Measurements from ENCODE around the gene ZNF334.

ZNF334 gene

GRCh38 chr20:46491354-46491753 lies 22.0 kb downstream of the ZNF334 start:
- H3K4me3 ChIP-seq (ENCODE audit: low read depth in 1 of 5, low read length in 5 of 5): no peak overlapping the region
- no peak overlapping the region for H3K27ac ChIP-seq (ENCODE audit: low read depth, low read length)
- no peaks in the 10 kb centered on the region for H3K4me1 ChIP-seq (ENCODE audit: control insufficient read depth in 5 of 5, insufficient read depth in 5 of 5, low read length in 5 of 5)
- no peak overlapping the region for H3K9ac ChIP-seq (ENCODE audit: low read length in 5 of 5)
- peaks cover 0 to 6% (median 0%) of the 10 kb centered on the region in 5 donors for H3K9me3 ChIP-seq (ENCODE audit: control insufficient read depth in 5 of 5, low read length in 5 of 5)
- H3K36me3 ChIP-seq (ENCODE audit: control insufficient read depth in 5 of 5, insufficient read depth in 5 of 5, low read length in 5 of 5): no peaks in the 10 kb centered on the region
- peaks cover 0 to 7% (median 0%) of the 10 kb centered on the region in 5 donors for H3K27me3 ChIP-seq (ENCODE audit: control insufficient read depth in 5 of 5, insufficient read depth in 4 of 5, low read length in 5 of 5)

DNA sequence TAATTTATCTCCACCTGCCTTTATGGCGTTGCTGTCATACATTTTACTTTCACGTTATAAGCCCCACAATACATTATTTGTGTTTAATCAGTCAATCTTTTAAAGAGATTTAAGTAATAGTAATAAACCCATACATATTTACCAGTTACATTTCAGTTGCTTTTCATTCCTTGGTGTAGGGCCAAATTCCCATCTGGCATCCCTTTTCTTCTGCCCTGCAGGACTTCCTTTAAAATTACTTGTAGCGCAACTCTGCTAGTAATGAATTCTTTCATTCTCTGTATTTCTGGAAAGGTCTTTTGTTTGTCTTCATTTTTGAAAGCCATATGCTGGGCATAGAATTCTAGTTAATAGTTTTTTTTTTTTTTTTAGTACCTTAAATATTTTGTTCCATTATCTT lies 24.9 kb downstream of the ZNF334 start:
- no peak overlapping the region for H3K27ac ChIP-seq (ENCODE audit: low read depth, low read length)
- no peaks in the 10 kb centered on the region for H3K4me1 ChIP-seq (ENCODE audit: control insufficient read depth in 5 of 5, insufficient read depth in 5 of 5, low read length in 5 of 5)
- no peak overlapping the region for H3K9ac ChIP-seq (ENCODE audit: low read length in 5 of 5)
- H3K4me3 ChIP-seq (ENCODE audit: low read depth in 1 of 5, low read length in 5 of 5): no peak overlapping the region
- H3K36me3 ChIP-seq (ENCODE audit: control insufficient read depth in 5 of 5, insufficient read depth in 5 of 5, low read length in 5 of 5): no peaks in the 10 kb centered on the region
- peaks cover 0 to 7% (median 6%) of the 10 kb centered on the region in 5 donors for H3K27me3 ChIP-seq (ENCODE audit: control insufficient read depth in 5 of 5, insufficient read depth in 4 of 5, low read length in 5 of 5)
- no peaks in the 10 kb centered on the region for H3K9me3 ChIP-seq (ENCODE audit: control insufficient read depth in 5 of 5, low read length in 5 of 5)

GRCh38 chr20:46487628-46488027 lies 25.7 kb downstream of the ZNF334 start:
- H3K27me3 ChIP-seq (ENCODE audit: control insufficient read depth in 5 of 5, insufficient read depth in 4 of 5, low read length in 5 of 5): peaks cover 0 to 7% (median 6%) of the 10 kb centered on the region in 5 donors
- H3K36me3 ChIP-seq (ENCODE audit: control insufficient read depth in 5 of 5, insufficient read depth in 5 of 5, low read length in 5 of 5): no peaks in the 10 kb centered on the region
- no peak overlapping the region for H3K9ac ChIP-seq (ENCODE audit: low read length in 5 of 5)
- H3K9me3 ChIP-seq (ENCODE audit: control insufficient read depth in 5 of 5, low read length in 5 of 5): no peaks in the 10 kb centered on the region
- H3K27ac ChIP-seq (ENCODE audit: low read depth, low read length): no peak overlapping the region
- no peak overlapping the region for H3K4me3 ChIP-seq (ENCODE audit: low read depth in 1 of 5, low read length in 5 of 5)
- H3K4me1 ChIP-seq (ENCODE audit: control insufficient read depth in 5 of 5, insufficient read depth in 5 of 5, low read length in 5 of 5): no peaks in the 10 kb centered on the region

- Histone ChIP-seq H3K27ac (ENCODE audit: low read depth, low read length) (no peak overlapping the region), H3K9ac (ENCODE audit: low read length in 5 of 5) (no peak overlapping the region), H3K4me3 (ENCODE audit: low read depth in 1 of 5, low read length in 5 of 5) (no peak overlapping the region), H3K4me1 (ENCODE audit: control insufficient read depth in 5 of 5, insufficient read depth in 5 of 5, low read length in 5 of 5) (no peaks in the 10 kb centered on the region), H3K27me3 (ENCODE audit: control insufficient read depth in 5 of 5, insufficient read depth in 4 of 5, low read length in 5 of 5) (peaks cover 0 to 7% (median 4%) of the 10 kb centered on the region in 5 donors), H3K9me3 (ENCODE audit: control insufficient read depth in 5 of 5, low read length in 5 of 5) (no peaks in the 10 kb centered on the region), H3K36me3 (ENCODE audit: control insufficient read depth in 5 of 5, insufficient read depth in 5 of 5, low read length in 5 of 5) (no peaks in the 10 kb centered on the region)
Observed at GRCh38 chr20:46485431-46485830, 27.9 kb downstream of the ZNF334 start.

- no peaks in the 10 kb centered on the region for H3K36me3 ChIP-seq (ENCODE audit: control insufficient read depth in 5 of 5, insufficient read depth in 5 of 5, low read length in 5 of 5)
- no peak overlapping the region for H3K27ac ChIP-seq (ENCODE audit: low read depth, low read length)
- H3K9me3 ChIP-seq (ENCODE audit: control insufficient read depth in 5 of 5, low read length in 5 of 5): no peaks in the 10 kb centered on the region
- H3K4me3 ChIP-seq (ENCODE audit: low read depth in 1 of 5, low read length in 5 of 5): no peak overlapping the region
- H3K9ac ChIP-seq (ENCODE audit: low read length in 5 of 5): no peak overlapping the region
- no peaks in the 10 kb centered on the region for H3K4me1 ChIP-seq (ENCODE audit: control insufficient read depth in 5 of 5, insufficient read depth in 5 of 5, low read length in 5 of 5)
- H3K27me3 ChIP-seq (ENCODE audit: control insufficient read depth in 5 of 5, insufficient read depth in 4 of 5, low read length in 5 of 5): peaks cover 0 to 7% (median 4%) of the 10 kb centered on the region in 5 donors
Observed at GRCh38 chr20:46484954-46485353, 28.4 kb downstream of the ZNF334 start.

- Histone ChIP-seq H3K9ac (ENCODE audit: low read length in 5 of 5) (no peak overlapping the region), H3K9me3 (ENCODE audit: control insufficient read depth in 5 of 5, low read length in 5 of 5) (no peaks in the 10 kb centered on the region), H3K27ac (ENCODE audit: low read depth, low read length) (no peak overlapping the region), H3K36me3 (ENCODE audit: control insufficient read depth in 5 of 5, insufficient read depth in 5 of 5, low read length in 5 of 5) (no peaks in the 10 kb centered on the region), H3K4me1 (ENCODE audit: control insufficient read depth in 5 of 5, insufficient read depth in 5 of 5, low read length in 5 of 5) (no peaks in the 10 kb centered on the region), H3K27me3 (ENCODE audit: control insufficient read depth in 5 of 5, insufficient read depth in 4 of 5, low read length in 5 of 5) (peaks cover 0 to 7% (median 4%) of the 10 kb centered on the region in 5 donors), H3K4me3 (ENCODE audit: low read depth in 1 of 5, low read length in 5 of 5) (no peak overlapping the region)
Observed at GRCh38 chr20:46483879-46484278, 29.5 kb downstream of the ZNF334 start.

DNA sequence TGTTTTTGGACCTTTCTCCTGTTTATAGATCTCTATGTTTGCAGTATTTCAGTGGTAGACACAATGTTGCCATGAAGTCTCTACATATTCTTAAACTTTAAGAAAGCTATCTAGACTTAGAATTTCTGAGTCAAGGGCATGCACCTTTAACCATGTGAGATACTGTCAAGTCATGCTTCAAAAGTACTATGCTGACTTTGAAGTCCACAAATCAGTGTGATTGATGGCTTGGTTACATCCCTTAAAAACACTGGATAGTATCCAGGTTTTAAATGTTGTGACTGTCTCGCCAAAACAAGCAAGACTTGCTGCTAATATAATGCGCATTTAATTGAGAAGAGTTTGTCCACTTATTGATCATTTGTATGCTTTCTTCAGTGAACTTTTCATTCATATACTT lies 30.5 kb downstream of the ZNF334 start:
- peaks cover 0 to 7% (median 4%) of the 10 kb centered on the region in 5 donors for H3K27me3 ChIP-seq (ENCODE audit: control insufficient read depth in 5 of 5, insufficient read depth in 4 of 5, low read length in 5 of 5)
- H3K36me3 ChIP-seq (ENCODE audit: control insufficient read depth in 5 of 5, insufficient read depth in 5 of 5, low read length in 5 of 5): no peaks in the 10 kb centered on the region
- no peak overlapping the region for H3K4me3 ChIP-seq (ENCODE audit: low read depth in 1 of 5, low read length in 5 of 5)
- no peak overlapping the region for H3K27ac ChIP-seq (ENCODE audit: low read depth, low read length)
- H3K9ac ChIP-seq (ENCODE audit: low read length in 5 of 5): no peak overlapping the region
- no peaks in the 10 kb centered on the region for H3K4me1 ChIP-seq (ENCODE audit: control insufficient read depth in 5 of 5, insufficient read depth in 5 of 5, low read length in 5 of 5)
- no peaks in the 10 kb centered on the region for H3K9me3 ChIP-seq (ENCODE audit: control insufficient read depth in 5 of 5, low read length in 5 of 5)

DNA sequence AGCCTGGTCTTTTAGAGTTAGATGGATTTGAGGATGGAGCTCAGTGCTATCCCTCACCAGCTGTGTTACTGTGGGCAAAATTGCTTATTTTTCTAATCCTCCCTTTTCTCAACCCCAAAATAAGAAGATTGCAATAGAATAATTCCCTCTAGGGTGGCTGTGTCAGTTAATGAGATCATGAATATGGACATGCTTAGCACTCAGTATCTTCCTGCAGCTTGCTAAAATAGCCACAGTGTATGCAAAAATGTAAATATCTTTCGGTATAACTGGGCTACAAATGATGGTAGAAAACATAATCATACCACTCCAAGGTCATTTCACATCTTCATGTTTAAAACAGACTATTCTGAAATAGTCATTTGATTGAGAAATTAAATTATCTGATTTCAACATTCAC lies 35.7 kb downstream of the ZNF334 start:
- Histone ChIP-seq H3K36me3 (ENCODE audit: control insufficient read depth in 5 of 5, insufficient read depth in 5 of 5, low read length in 5 of 5) (no peaks in the 10 kb centered on the region), H3K4me3 (ENCODE audit: low read depth in 1 of 5, low read length in 5 of 5) (no peak overlapping the region), H3K9me3 (ENCODE audit: control insufficient read depth in 5 of 5, low read length in 5 of 5) (no peaks in the 10 kb centered on the region), H3K27ac (ENCODE audit: low read depth, low read length) (no peak overlapping the region), H3K9ac (ENCODE audit: low read length in 5 of 5) (no peak overlapping the region), H3K27me3 (ENCODE audit: control insufficient read depth in 5 of 5, insufficient read depth in 4 of 5, low read length in 5 of 5) (no peaks in the 10 kb centered on the region), H3K4me1 (ENCODE audit: control insufficient read depth in 5 of 5, insufficient read depth in 5 of 5, low read length in 5 of 5) (no peaks in the 10 kb centered on the region)

DNA sequence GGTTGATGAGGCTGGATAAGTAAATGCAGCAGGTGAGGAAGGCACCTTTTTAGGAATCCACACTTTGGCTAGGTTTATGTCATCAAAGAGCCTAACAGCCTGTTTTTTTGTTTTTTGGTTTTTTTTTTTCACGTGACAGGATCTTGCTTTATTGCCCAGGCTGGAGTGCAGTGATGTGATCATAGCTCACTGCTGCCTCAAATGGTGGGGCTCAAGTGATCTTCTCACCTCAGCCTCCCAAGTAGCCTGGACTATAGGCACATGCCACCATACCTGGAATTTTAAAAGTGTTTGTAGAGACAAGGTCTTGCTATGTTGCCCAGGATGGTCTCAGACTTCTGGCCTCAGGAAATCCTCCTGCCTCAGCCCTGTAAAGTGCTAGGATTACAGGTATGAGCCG lies 36.1 kb downstream of the ZNF334 start:
- no peaks in the 10 kb centered on the region for H3K36me3 ChIP-seq (ENCODE audit: control insufficient read depth in 5 of 5, insufficient read depth in 5 of 5, low read length in 5 of 5)
- H3K27ac ChIP-seq (ENCODE audit: low read depth, low read length): no peak overlapping the region
- no peak overlapping the region for H3K4me3 ChIP-seq (ENCODE audit: low read depth in 1 of 5, low read length in 5 of 5)

GRCh38 chr20:46468508-46468907 lies 44.9 kb downstream of the ZNF334 start:
- H3K4me1 ChIP-seq (ENCODE audit: control insufficient read depth in 5 of 5, insufficient read depth in 5 of 5, low read length in 5 of 5): no peaks in the 10 kb centered on the region
- H3K27ac ChIP-seq (ENCODE audit: low read depth, low read length): no peak overlapping the region
- H3K9me3 ChIP-seq (ENCODE audit: control insufficient read depth in 5 of 5, low read length in 5 of 5): no peaks in the 10 kb centered on the region
- H3K9ac ChIP-seq (ENCODE audit: low read length in 5 of 5): no peak overlapping the region
- peaks cover 0 to 3% (median 0%) of the 10 kb centered on the region in 5 donors for H3K27me3 ChIP-seq (ENCODE audit: control insufficient read depth in 5 of 5, insufficient read depth in 4 of 5, low read length in 5 of 5)
- H3K4me3 ChIP-seq (ENCODE audit: low read depth in 1 of 5, low read length in 5 of 5): no peak overlapping the region
- H3K36me3 ChIP-seq (ENCODE audit: control insufficient read depth in 5 of 5, insufficient read depth in 5 of 5, low read length in 5 of 5): no peaks in the 10 kb centered on the region

More for the DNA sequence above, 36.1 kb downstream of the ZNF334 start:
- no peaks in the 10 kb centered on the region for H3K27me3 ChIP-seq (ENCODE audit: control insufficient read depth in 5 of 5, insufficient read depth in 4 of 5, low read length in 5 of 5)
- H3K9me3 ChIP-seq (ENCODE audit: control insufficient read depth in 5 of 5, low read length in 5 of 5): no peaks in the 10 kb centered on the region
- no peaks in the 10 kb centered on the region for H3K4me1 ChIP-seq (ENCODE audit: control insufficient read depth in 5 of 5, insufficient read depth in 5 of 5, low read length in 5 of 5)
- H3K9ac ChIP-seq (ENCODE audit: low read length in 5 of 5): no peak overlapping the region

DNA sequence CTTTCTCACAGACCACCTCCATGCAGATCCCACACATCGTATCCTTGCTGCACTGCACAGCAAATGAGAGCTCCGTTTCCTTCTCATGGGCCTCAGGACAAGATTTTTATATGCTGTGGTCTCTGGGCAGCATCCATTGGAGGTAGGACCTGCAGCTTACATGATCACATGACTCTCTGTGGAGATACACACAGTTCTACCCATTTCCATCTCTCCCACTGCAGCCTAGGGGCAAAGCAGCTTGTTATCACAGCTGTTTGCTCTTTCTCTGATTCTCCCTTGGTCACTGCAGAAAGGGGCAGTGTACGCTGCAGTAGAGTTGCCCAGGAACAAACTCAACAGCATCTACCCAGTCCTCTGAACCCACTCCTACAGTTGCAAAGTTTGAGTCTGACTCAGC lies 48.9 kb downstream of the ZNF334 start:
- no peaks in the 10 kb centered on the region for H3K9me3 ChIP-seq (ENCODE audit: control insufficient read depth in 5 of 5, low read length in 5 of 5)
- H3K36me3 ChIP-seq (ENCODE audit: control insufficient read depth in 5 of 5, insufficient read depth in 5 of 5, low read length in 5 of 5): no peaks in the 10 kb centered on the region
- no peak overlapping the region for H3K9ac ChIP-seq (ENCODE audit: low read length in 5 of 5)
- H3K4me1 ChIP-seq (ENCODE audit: control insufficient read depth in 5 of 5, insufficient read depth in 5 of 5, low read length in 5 of 5): no peaks in the 10 kb centered on the region
- peaks cover 0 to 3% (median 0%) of the 10 kb centered on the region in 5 donors for H3K27me3 ChIP-seq (ENCODE audit: control insufficient read depth in 5 of 5, insufficient read depth in 4 of 5, low read length in 5 of 5)
- no peak overlapping the region for H3K27ac ChIP-seq (ENCODE audit: low read depth, low read length)
- no peak overlapping the region for H3K4me3 ChIP-seq (ENCODE audit: low read depth in 1 of 5, low read length in 5 of 5)

Data from subcutaneous abdominal adipose tissue (tissue), 5 donors.